HG02678 (cell line): ENCODE data around the gene RPL3.
"Not testable (repeated sequence)": the region's sequence is repeated elsewhere in the genome, so short reads cannot be mapped to it uniquely, and the experiment has no call there.

Experiments used
- ATAC-seq: cut with Tn5 transposase; IDR thresholded peaks from one replicate; pipeline ENCODE4 v1.9.1; 2021; ENCODE audit warnings: mild to moderate bottlenecking, moderate library complexity; ENCODE audit not compliant: unreplicated experiment

RPL3 gene

DNA sequence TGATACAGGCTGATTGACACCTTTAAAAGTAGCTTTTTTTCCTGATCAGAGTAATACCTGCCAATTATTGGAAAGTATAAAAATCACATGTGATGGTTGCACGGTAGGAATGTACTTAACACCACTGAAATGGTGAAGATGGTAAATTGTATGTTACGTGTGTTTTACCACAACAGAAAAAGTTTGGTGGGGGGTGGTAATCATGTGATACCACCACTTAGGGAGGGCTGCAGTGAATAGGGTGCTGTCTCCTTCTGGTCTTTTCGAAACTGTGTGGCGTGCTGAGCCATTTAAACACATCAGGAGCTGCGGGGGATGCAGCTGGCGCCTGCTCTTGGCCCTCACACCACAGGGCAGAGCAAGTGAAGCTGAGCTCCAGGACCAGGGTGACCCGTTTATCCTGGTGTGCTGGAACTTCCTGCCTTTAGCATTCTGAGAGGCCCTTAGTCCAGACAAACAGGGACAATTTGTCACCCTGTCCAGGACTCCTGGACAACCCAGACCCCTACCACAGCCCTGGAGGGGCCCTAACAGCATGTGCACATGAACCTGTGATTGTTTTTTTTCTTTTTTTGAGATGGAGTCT, 33.0 kb upstream of the RPL3 start:
- ATAC-seq = no peak

DNA sequence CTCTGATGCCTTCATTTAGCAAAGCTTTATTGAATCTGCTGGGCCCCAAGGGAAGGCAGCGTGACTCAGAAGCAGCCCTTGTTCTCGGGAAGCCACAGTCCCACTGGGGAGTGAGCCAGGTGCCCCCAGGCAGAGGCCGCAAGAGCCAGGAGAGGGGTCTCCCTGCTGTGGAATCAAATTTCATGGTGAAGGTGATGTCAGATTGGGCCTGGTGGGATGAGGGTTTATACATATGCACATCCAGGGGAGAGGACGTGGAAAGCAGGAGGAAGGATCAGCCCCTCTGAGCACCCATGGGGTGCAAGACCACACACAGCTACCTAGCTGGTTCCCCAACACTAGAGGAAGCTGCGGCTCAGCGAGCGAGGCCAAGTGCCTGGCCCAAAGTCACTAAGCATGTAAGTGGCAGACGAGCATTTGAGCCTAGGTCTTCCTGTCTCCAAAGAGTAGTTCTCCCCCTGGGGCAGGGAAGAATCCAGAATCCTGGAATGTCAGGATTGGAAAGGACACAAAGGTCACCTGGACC, 32.3 kb upstream of the RPL3 start:
- ATAC-seq = no peak

DNA sequence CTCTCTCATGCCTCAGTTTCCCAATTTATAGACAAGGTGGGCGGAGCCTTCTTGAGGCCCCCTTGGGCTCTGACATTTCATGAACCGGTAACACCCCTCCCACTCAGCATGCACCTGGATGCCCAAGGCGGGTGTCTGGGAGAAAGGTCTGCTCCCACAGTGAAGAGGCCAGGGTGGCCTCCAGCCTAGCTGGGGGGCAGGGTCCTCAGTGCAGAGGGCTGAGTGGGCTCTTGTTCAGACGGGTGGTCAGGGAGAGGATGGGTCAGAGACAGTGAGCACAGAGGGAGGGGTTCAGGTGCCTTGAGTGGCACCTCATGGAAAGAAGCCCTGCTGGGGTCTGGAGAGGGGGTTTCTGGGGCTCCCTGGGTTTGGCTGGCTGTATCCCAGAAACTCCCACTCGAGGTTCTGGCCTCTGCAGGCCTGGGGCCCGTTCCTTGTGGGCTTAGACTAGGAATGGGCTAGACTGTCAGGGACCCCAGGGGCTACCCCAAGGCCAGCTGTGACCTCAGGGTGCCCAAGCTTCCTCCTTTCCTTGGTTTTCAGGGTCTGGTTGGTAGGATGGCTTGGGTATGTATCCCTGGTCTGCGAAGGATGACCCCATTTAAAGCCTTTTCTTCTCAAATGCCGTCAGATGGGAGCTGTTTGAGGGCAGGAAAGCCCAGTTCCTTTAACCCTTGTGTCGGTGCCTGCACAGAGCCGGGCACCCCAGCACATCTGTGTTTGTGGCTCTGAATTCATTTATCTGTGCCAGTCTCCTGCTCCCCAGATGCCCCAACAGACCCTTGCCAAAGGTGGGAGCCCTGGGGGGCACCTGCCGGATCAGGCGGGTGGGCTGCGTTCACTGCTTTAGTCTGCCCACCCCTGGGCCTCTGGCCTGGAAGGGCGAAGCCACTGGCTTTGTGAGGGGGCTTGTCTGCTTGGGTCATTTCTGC, 31.6 kb upstream of the RPL3 start:
- ATAC-seq = no peak

DNA sequence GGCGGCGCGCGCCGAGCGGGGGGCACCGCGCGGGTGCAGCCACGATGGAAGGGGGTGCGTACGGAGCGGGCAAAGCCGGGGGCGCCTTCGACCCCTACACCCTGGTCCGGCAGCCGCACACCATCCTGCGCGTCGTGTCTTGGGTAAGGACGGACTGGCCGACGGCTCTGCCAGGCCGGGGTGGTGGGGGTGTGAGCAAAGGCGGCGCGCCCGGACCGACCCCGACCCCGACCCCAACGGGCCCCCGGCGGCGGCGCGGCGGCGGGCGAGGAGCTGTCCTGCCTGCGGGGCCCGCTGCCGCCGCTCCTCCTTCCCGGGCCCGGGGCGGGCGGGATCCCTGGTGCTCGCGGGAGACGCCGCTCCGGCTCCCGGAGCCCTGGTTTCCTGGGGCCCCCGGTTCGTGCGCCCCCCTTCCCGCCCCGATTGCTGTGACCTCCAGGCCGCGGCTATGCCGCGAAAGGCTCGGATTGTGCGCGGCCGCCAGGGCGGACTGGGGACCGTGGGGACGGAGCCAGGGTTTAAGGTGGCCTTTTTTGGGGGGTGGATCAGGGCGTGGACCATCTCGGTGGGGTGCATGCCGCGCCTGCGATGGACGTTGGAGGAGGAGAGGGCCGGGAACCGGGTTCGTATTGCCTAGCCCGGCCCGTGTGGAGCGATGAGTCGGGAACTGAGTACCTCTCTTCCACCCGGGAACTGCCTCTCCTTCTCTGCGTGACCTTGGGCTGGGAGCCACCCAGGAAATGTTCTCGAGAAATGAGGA, 30.7 kb upstream of the RPL3 start, which contains the start of gene SYNGR1:
TSS of gene SYNGR1 (plus strand) at position 25 of the 760 bp plus-strand sequence. CDS start at position 45, 20 bp downstream.
- ATAC-seq = peak; percentile 4

DNA sequence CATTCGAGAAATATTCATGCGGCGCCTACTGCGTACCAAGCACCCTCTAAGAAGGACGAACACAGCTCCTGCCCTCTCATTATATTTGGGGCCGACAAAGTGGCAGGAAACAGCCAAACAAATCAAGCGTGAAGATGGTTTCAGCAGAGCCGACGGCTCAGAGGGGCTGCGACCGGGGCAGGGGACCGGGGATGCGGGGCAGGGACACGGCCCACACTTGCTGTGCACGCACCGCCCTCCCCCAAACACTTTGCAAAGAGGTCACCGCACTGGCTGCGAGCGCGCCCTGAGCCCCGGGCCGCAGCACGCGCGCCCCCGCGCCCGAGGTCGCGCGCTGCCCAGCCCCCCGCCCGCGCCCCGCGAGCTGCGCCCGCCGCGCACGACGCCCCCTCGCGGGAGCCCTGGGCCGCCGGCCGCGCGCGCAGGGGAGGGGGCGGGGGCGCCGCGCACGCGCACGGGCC, 30.1 kb upstream of the RPL3 start:
- ATAC-seq = peak; percentile 49

DNA sequence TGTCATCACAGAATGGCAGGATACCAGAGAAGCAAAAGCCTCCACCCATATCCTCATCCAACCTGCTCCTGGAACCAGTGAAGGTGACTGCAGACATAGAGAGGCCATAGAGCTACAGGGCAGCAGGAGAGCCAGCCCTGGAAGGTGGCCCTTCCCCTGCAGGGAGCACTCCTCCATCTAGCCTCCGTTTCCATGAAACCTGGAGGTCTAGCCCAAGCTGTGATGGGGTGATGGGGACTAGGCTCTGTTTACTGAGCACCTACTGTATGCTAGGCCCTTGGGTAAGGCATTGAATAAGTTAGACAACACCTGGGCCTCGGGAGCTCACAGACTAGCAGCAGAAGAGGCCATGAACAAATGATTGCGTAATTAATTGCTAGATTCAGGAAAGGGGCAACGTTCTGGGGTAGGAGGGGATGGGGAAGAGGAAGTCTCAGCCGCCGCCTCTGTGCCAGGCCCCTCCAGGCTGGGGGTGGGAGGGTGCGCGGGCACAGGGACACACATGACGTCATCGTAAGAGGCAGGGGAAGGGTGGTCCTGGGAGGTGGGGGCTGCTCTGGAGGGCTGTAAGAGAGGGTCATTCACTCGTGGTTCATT, 29.6 kb upstream of the RPL3 start:
- peak; percentile 4 for ATAC-seq

DNA sequence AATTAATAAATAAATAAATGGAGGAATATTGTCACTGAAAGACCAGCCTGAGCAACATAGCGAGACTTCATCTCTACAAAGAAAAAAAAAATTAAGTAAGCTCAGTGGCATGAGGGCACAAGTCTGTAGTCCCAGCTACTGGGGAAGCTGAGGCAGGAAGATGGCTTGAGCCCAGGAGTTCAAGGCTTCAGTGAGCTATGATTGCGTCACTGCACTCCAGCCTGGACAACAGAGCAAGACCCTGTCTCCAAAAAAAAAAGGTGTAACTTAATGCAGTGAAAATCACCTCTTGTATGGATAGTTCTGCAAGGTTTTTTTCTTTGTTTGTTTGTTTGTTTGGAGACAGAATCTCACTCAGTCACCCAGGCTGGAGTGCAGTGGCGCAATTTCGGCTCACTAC, 25.8 kb upstream of the RPL3 start:
- ATAC-seq = no peak

DNA sequence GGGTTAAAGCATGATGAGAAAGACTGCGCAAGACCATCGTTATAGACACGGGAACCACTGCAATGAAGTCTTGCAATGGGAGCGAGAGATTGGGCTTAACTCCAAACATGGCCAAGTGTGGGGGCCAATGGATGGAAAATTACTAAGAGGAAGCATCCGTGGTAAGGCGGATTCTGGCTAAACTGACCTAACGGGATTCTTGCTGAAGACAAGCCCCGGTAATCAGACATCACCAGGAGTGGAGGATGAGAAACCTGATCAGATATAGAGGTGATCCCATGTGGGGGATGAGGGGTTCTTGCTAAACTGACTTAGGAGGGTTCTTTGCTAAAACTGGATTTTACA, 24.6 kb upstream of the RPL3 start:
- ATAC-seq = no peak

DNA sequence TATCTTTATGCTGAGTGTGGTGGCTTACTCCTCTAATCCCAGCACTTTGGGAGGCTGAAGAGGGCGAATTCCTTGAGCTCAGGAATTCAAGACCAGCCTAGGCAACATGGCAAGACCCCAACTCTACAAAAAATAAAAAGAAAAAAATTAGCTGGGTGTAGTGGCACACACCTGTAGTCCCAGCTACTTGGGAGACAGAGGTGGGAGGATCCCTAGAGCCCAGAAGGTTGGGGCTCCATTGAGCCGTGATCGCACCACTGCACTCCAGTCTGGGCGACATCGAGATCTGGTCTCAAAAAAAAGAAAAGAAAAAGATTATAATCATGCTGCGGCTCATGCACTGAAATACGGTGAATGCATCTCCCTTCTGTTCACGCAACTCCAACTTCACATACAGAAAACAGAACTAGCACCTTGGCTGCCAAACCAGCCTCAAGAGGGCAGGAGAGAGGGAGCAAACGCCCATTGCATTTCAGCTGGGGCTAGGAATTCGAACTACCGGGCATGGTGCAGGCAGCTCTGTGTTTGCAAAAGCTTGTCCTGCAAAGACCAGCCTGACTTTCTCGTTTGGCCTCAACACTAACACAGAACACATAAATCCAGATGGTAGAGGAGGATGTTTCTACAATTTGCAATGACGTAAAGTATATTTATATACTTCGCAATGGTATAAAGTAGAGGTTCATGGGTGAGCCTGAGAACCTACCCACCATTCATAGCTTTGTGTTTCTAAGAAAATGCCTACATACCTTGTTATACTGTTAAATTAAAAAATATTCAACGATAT, 24.0 kb upstream of the RPL3 start:
- no peak for ATAC-seq

DNA sequence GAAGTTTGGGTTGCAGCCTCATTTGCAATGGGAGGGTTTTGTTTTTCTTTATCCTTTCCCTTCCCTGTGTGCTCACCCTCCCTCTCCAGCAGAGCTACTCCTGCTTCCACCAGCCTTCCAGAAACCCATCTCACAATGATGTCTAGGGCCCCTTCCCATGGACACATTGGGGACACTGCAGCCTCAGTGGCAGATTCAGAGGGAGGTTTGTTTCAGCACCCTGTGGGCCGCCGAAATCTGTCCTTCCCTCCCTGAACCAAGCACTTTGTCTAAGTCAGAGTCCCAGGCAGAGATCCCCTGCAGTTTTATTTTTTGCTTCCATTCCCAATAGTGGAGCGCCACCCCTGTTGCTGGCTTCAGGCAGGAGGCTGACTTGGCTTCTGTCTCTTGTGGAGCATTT, 21.8 kb upstream of the RPL3 start:
- ATAC-seq = no peak

DNA sequence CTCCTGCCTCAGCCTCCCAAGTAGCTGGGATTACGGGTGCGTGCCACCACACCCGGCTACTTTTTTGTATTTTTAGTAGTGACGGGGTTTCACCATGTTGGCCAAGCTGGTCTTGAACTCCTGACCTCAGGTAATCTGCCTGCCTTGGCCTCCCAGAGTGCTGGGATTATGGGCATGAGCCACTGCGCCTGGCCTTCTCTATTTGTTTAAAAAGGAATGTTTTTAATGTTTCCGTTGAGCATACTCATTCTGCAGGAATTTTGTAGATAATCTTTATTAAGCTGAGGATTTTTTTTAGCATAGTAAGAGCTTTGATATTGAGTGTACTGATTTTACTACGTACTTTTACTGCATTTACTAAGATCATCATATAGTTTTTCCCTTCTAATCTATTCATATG, 20.4 kb upstream of the RPL3 start:
- ATAC-seq = not testable (repeated sequence)

DNA sequence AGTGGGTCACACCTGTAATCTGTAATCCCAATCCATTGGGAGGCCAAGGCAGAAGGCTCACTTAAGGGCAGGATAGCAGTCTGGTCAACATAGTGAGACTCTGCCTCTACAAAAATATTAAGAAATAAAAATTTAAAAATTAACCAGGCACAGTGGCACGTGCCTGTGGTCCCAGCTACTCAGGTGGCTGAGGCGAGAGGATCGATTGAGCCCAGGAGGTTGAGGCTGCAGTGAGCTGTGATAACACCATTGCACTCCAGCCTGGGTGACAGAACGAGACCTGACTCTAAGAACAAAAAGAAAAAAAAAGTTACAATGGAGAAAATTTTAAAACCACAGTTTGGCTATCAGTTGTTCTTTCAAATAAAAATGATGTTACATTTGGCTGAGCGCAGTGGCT, 17.0 kb upstream of the RPL3 start:
- ATAC-seq = no peak

DNA sequence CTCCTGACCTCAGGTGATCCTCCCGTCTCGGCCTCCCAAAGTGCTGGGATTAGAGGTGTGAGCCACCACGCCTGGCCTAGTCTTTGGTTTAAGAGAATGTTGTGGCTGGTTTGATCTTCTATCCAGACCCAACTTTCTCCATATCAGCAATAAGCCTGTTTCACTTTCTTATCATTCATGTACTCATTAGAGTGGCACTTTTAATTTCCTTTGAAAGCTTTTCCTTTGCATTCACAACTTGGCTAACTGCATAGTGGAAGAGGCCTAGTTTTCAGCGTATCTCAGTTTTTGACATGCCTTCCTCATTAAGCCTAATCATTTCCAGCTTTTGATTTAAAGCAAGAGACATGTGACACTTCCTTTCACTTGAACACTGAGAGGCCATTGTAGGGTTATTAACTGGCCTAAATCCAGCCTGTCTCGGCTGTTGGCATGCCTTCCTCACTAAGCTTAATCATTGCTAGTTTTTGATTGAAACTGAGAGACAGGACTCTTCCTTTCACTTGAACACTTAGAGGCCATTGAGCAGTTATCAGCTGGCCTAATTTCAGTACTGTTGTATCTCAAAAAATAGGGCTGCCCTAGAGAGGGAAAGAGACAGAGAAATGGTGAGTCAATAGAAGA, 13.1 kb upstream of the RPL3 start:
- ATAC-seq = peak; percentile 42

DNA sequence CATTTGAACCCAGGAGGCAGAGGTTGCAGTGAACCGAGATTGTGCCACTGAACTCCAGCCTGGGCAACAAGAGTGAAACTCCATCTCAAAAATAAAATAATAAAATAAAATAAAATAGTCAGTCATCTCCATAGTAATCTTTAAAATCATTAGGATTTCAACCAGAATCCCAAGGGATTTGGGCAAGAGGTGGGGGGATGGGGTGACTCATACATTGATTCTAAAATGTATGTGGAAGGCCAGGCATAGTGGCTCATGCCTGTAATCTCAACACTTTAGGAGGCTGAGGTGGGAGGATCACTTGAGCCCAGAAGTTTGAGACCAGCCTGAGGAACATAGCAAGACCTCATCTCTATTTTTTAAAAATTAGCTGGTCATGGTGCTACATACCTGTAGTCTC, 11.1 kb upstream of the RPL3 start:
- ATAC-seq = not testable (repeated sequence)

DNA sequence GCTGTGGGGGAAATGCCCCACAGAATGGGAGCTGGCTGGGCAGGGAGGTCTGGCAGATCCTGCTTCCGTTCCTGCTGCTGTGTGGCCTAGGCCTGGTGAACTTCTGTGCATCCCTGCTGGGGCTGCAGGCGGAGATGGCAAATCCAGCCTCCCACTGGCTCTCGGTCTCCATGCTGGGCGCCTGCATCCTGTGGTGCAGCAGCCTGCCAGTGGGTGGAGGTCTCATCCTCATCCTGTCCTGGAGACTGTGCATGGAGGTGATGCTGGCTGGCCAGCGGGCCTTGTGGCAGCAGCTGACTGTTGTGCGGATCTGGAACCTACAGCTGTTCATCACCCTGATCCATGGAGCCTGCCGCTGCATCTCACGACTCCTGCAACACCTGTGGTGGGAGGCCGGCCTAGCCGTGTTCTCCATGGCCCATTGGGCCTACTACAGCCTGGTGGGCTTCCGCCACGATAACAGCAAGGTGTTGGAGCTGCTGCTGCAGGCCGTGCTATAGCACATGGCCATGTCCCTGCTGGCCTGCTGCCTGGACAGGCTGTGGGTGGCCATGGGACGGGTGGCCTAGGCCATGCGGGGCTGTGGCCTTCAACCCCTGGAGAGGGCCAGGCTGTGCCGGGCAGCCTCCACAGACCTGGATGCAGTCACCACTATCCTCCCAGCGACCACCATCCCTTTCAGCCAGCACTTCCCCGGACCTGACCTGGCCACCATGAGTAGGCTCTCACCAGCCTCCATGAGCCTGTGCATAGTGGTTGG, 8.8 kb upstream of the RPL3 start:
- no peak for ATAC-seq

DNA sequence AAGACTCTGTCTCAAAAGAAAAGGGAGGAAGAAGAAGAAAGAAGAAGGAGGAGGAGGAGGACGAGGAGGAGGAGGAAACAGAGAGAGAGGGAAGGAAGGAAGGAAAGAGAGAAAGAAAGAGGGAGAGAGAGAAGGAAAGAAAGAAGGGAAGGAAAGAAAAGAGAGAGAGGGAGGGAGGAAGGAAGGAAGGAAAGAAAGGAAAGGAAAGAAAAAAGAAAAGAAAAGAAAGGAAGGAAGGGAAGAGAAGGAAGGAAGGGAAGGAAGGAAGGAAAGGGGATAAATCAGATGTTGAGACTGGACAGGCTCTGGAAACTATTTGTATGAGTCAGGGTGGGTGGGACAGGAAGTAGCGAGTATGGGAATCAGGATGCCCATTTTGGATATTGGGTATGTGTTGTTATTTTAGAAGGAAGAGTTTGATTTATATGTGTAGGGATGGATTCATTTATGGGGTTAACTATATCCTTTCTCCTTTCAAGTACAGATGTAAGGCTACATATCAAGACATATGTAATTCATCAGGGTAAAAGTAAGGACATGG, 6.0 kb upstream of the RPL3 start:
- ATAC-seq = no peak

DNA sequence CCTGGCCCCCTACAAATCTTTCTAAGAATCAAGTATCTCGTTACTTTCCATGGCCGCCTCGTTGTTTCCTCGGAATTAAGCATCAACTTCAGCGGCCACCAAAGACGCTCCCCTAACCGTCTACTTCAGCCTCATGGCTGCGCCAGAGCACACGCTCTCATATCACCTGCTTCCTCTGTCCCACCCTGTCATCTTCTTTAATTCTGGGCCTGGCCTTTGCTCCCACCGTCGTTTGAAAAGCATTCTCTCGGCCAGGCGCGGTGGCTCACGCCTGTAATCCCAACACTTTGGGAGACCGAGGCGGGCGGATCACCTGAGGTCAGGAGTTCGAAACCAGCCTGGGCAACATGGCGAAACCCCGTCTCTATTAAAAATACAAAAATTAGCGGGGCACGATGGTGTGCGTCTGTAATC, 1.2 kb upstream of the RPL3 start:
- ATAC-seq = not testable (repeated sequence)

DNA sequence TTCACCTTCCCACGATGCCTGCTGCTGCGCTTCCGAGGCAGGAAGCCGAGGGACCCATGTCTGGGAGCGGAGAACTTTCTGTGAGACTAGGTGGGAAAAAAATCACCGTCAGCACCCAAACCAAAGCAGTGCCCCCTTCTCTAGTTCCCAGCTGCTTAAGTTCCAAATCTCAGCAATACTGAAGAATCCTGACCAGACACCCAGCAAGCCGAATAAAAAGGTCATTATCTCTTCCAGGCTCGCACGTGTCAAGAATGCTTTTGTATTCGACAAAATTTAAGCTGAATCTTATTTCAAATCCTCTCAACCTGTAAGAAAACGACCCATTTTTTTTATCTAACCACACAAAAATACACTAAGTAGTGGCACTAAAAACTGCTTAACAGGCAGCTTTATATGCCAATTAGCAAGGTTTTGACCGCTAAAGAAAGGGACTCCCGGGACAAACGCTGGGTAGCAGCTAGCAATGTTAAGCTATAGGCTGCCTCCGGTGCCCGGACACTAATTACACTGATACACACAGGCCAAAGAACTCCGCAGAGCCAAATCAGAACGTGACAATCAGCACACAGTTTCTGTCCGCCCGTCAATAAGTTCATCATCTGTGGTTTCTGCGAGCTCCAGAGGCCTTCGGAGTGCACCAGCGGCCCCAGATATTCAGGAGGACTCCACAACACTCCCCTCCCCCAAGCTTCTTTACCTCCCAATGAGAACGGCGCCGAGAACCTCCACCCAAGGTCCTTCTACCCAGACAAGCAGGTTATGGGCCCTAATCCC, 728 bp downstream of the RPL3 start:
- ATAC-seq = no peak
